ENCODE measurements around the gene ZBED4. TPM values are rescaled to one million over a fixed set of nuclear protein-coding genes. Genes with fewer than 3 reads are reported as not detected.

Gene ZBED4
- total and polyA plus RNA-seq, 2 of the 13 experiments (the other 11 are each of a cell fraction or from before 2014, with no cell fraction given), result 5.4 to 9.6 TPM

- TF ChIP-seq ZNF280D (CRISPR knock-in tag; IDR thresholded peaks at IDR 0.05) (no peak), ZNF646 (CRISPR knock-in tag; IDR thresholded peaks at IDR 0.05) (no peak), FOSL1 (CRISPR knock-in tag; IDR thresholded peaks at IDR 0.05; ENCODE audit: borderline replicate concordance) (no peak), SRY (CRISPR knock-in tag; IDR thresholded peaks at IDR 0.05) (no peak), GTF2F1 (IDR thresholded peaks at IDR 0.05; ENCODE audit: low read length) (no peak), NFE2 (CRISPR knock-in tag; IDR thresholded peaks at IDR 0.05) (no peak), IRF2 (CRISPR knock-in tag; IDR thresholded peaks at IDR 0.05) (0 out of 2 replicates have a peak, but pooled peaks have one; percentile 9), ARID4A (CRISPR knock-in tag; IDR thresholded peaks at IDR 0.05; ENCODE audit: borderline replicate concordance) (no peak), SALL1 (CRISPR knock-in tag; IDR thresholded peaks at IDR 0.05) (0 out of 2 replicates have a peak, but pooled peaks have one; percentile 23), ZSCAN20 (CRISPR knock-in tag; IDR thresholded peaks at IDR 0.05; ENCODE audit: borderline replicate concordance) (no peak), TAF1 (CRISPR knock-in tag; IDR thresholded peaks at IDR 0.05) (no peak), FOXA1 (IDR thresholded peaks at IDR 0.05) (no peak), FOXA1 (CRISPR knock-in tag; IDR thresholded peaks at IDR 0.05) (0 out of 2 replicates have a peak, but pooled peaks have one; percentile 19), HMG20B (CRISPR knock-in tag; conservative IDR thresholded peaks at IDR 0.05) (no peak), ZNF441 (CRISPR knock-in tag; IDR thresholded peaks at IDR 0.05; ENCODE audit: borderline replicate concordance) (no peak), KAT7 (CRISPR knock-in tag; IDR thresholded peaks at IDR 0.05; ENCODE audit: borderline replicate concordance) (no peak), ZBTB38 (CRISPR knock-in tag; IDR thresholded peaks at IDR 0.05) (no peak)
These were observed 1.7 kb downstream of the ZBED4 start (continued) for GRCh38 chr22:49855251-49855911.

All from HepG2 (cell line).